Measurements from ENCODE around the gene DPF3.

Gene DPF3

DNA sequence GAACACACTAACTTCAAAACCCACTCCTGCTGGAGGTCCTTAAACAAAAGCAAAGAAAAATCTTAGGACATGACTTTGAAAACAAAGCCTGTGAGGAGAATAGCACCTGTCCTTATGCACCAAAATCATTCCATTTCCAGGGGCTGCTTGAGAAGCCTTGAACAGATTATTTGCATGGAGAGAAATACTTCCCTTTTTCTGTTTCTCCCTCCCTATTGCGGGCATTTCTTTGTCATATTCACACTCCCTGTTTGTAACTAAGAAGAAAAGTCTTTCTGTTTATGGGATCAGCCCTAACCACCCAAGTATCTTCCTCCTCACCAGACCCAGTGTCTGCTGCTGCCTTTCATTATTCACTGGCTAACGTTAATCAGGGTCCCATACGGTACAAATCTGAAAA lies 218.8 kb downstream of the DPF3 start:
- no peak for FAIRE-seq

DNA sequence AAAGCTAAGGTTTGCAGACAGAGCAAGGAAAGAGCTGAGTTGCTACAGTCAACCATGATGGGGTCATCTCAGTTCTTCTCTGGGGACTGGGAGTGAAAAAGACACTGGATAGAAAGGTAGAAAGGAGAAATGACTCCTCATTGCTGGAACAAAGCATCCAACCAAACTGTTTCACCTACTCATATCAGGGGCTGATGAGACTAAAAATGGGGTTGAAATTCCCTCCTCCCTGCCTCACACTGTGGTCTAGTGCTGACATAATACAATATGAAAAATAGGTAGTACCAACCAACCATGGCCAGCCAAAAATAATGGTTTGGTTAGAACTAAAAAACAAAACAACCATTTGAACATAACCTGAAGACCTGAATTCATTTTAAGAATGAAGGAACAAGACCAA lies 220.7 kb downstream of the DPF3 start:
- no peak for FAIRE-seq

DNA sequence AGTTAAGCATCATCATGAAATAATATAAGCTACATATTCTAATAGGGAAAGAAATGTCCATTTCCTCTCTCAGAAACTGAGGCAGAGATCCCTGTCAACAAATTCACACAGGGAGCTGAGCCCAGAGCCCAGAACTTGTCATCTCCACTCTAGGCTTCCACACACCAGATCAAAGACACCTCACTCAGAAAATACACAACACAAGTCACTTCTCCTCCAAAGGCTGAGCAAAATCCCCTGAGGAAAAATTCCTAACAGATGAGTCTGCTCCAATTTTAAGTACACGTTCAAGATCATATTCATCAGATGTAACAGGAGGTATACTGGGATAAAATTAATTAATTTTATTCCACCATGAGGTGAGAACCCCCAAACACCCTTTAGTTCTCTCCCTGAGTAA lies 227.3 kb downstream of the DPF3 start:
- FAIRE-seq = no peak

DNA sequence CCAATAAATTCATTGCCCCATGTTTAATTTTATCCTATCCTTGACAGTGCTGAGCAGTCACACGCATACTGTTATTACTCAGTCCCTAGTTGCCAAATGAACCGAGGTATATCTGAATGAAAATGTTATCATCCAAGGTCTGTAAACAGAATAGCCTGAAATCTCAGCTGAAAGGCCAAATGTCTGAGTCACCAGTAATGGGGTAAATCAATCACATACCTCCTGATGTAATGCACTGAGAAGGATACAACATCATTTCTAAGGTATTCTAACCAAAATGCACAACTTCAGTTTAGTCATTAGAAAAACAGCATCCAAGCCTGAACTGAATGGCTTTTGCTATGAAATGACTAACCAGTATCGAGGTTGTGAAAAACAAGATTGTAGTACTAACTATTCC lies 228.6 kb downstream of the DPF3 start:
- FAIRE-seq = no peak

DNA sequence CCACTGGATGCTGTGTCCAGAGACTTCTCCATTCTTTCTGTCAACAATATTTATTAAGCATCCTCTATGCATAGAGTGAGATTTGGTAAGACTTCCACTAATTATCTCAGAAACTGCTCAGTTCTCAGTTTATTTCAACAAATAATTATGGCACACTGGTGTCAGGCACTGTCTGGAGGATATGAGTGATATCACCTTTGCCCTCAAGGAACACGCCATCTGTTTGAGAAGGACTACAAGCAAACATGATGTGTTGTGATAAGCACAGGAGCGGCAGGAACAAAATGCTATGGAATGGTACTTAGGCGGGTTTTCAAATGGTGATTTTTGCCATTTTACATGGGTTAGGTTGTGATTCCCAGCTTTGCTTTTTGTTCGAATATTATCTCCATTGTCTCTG lies 229.2 kb downstream of the DPF3 start:
- FAIRE-seq = no peak

DNA sequence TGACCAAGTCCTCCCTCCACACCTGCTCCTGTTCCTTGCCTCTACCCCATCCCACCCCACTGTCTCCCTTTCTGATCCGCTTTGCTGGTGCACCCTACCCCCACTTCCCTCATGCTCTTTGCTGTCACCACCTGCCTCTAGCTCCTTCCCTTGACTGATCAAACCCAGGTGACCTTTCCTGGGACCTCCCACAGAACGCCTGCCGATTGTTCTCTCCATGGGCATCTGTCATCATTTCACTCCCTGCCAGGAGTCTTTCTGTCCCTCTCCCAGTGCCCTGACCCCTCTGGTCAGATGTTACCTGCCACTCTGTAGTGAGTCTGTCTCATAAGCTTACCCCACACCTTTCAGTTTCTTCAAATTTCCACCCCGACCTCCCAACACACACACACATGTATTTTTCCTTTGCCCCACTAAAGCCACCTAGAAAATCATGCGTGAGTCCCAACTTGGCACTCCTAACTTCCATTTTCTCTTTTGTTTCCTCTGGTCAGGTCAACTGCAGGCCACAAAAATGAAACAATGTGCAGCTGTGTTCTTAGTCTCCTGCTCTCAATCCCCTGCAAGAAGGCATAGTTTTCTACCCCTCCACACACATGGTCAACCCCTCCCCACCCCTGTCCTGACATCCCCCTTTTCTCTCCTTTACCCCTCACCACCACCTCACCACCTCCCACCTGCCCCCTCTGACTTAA lies 229.8 kb downstream of the DPF3 start:
- FAIRE-seq = no peak

DNA sequence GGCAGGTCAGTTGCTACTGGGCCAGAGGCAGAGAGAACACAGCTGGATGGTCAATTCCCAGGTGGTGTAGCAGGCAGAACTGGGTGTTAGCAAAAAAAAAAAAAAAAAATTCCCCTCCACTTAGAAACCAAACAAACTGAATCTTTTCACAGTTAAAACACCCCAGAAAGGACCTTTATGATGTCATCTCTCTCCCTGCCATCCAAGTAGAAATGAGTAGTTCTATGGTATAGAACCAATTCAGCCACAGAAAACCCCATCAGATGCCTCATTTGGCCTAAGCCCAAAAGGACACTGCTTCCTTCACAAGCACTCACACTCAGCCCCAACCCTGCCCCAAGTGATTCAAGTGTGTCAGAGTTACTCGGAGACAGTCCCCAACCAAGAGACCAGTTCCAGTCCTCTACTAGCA lies 230.8 kb downstream of the DPF3 start:
- FAIRE-seq = no peak

DNA sequence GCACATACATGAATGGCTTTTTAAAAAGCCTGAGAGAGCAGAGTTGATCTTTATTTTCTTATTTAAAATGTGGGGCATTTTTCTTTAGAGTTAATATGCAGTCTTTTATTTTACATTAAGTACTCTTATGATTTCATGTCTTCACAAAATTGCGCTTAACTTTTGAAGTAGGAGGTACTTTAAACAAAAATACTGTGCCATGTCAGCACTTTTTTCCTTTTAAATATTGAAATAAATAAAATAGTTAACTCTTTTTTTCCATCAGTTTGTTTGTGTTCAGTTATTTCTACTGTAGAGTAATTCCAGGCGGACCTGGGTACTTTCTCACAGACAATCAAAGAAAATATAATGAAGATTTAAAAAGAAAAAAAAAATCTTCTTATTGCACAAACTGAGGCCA lies 231.7 kb downstream of the DPF3 start:
- no peak for FAIRE-seq

DNA sequence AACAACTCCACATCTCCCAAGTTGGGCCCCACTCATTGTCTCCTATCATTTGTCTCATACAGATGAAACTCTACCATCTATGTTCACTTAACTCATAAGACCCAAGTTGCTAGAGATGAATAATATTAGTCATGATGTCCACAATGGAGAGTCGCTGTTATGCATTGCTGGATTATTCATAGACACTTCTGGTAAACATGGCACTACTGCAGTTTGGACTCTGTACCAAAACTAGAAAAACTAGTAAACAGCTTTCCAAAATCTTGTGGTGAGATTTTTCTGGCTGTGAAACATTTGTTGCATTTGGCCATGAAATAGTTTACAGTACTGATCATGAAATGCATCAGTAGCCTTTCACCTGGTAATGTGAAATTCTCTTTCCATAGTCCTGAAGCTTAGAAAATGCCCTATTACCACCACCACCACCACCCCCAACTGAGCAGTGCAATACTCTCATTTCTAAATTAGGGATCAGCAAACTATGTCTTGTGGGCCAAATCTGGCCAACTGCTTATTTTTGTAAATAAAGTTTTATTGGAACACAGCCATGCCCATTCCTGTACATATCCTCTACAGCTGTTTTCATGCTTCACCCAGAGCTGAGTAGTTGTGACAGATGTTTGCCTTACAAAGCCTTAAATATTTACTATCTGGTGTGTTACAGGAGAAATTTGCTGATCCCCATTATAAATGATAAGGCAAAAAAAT lies 236.5 kb downstream of the DPF3 start:
- no peak for FAIRE-seq

DNA sequence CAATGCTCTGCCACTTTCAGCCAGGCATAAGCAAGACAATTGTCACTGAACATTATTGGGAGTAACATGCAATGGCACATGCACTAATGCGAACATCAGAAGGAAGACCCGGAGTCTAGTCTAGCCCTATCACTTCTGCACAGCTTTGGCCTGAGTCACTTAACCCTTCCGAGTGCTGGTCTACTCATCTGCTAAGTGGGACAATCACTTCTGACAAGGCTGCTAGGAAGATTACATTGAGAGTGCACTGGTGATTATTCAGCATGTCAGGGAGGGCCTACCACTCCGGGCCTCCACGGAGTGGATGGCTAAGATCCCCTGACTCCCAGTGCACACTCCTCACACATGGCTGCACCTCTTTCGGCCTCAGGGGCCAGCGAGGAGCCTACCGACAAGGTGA lies 240.9 kb downstream of the DPF3 start:
- no peak for FAIRE-seq

DNA sequence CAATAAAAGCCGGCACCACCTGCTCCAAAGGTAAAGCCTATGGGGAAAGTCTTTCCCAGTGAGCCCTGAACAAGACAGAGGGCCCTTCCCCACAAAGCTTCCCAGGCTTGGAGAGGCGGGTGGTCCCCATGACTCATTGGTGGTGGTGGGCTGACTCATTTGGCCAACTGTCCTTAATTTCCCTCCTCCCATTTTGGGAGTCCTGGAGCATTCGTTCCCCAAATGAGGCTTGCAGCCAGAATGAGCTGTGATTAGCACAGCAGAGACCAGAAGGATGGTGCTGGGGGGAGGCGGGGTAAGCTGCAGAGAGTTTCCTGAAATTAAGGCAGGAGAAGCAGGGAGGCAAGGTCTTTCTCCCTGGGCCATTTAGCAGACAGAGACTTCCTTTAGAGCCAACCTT lies 241.7 kb downstream of the DPF3 start:
- no peak for FAIRE-seq

DNA sequence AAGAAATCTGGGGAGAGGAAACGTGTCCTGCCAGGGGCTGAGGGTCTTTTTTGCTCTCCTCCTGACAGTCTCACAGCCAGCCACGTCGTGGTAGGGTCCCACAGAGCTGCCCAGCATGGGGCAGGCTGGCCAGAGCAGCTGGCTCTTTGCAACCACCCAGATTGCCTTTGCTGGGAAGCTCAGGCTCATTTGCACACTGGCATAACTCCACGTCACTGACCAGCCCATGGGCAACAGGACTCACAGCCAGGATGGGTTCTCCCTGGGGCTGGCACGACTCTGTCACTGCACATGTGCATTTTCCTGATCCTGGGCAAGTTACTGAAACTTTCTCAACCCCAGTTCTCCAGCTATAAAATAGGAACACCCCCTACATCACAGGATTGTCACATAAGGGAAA lies 242.2 kb downstream of the DPF3 start:
- FAIRE-seq = no peak

DNA sequence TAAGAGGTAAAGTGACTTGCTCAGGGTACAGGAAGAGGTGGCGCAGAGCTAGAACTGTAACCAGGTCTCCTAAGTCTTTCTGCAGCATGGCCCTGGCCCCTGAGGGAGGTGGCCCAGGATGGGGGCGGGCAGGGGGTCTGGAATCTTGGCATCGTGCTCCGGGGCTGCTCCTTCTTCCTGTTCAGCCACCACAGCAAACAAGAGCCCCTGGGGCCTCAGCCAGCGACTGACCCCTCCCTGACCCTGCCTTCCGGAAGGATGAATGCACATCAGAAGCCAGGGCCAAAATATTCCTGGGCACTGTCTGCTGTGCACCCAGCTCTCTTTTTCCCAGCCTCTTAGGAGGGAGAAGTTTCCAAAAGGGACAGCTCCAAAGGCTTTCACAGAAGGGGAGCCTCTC lies 242.8 kb downstream of the DPF3 start:
- no peak for FAIRE-seq

DNA sequence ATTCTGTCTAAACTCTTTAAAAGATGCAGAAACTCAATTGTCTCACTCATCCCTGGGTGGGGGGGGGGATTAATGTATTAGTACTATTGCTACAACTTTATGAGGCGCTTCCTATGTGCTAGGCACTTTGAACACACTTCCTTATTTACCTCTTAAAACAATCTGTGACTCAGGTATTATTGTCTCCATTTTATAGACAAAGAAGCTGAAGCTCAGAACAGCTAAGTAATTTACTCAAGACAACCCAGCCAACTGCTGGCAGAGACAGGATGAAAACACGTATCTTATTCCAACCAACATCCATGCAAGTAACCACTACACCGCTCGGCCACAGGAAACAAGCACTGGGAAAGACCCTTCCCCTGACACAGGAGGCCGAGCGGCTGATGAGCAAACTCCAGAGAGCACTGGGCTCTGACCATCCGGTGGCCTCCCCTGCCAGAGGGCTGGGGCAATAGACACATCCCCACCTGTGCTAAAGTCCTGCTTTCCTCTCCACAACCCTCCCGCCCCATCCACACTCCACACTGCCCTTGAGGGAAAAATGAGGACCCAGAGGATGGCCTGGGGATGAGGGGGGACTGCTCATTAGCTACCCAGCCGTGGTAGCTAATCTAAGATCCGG lies 244.2 kb downstream of the DPF3 start:
- no peak for FAIRE-seq

DNA sequence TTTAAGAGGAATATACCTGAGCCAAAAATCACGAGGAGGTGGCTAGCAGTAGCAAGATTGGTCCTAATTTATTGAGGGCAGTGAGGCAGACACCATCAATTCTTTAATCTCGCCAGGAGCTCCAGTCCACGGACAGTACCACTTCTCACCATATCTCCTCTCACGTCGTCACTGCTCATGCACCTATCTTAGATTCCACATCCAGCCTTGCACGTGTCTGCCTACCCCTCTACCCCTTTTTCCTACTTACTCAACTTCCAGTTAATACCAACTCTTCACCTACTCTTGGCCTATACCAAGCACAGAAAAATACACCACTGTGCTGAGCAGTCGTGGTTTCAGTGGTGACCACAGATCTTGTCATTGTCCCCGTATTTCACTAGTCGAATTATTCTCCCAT lies 246.1 kb downstream of the DPF3 start:
- no peak for FAIRE-seq

DNA sequence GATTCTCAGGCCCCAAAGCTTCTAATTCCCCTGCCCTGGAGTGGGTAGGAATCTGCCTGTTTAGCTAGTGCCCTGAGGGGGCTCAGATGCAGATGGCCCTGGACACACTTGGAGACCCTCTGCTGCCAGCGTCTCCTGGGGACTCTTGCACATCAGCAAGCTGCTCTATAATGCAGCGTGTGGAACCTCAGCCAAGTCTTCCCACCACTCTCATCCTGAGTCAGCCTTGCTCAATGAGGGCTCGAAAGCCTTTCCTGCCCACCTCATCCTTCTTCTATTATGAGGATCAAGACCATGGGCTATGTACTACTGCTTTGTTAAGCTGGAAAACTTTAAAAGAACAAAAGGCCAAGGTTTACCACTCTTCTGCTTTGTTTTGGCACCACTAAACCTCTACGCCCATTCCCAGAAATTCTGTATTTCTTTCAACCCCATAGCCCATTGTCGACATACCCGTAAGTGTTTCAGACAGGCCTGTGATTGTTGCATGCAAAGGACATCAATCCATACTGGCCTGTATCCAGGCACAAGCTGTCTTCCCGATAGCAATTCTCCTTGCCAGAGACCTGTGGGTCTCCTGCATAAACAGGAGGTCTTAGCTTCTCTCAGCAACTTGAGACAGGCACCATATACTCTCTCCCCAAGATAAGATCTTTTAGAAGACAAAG lies 246.9 kb downstream of the DPF3 start:
- no peak for FAIRE-seq

DNA sequence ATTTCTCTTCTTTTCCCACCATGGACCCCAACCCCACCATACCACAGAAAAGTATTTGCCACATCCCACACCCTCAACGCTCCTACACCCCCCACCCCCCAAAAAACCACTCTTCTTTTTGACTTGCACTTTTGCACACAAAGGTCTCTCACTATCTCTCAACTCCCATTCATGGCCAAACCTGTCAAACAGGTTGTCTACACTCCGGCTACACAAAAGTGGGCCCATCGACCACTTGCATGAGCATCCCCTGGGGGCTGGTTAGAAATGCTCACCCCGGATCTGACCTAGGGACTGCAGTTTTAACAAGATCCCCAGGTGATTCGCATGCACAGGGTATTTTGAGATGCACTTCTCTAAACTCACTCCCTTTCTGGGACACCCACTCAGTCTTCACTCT lies 248.2 kb downstream of the DPF3 start:
- FAIRE-seq = no peak

DNA sequence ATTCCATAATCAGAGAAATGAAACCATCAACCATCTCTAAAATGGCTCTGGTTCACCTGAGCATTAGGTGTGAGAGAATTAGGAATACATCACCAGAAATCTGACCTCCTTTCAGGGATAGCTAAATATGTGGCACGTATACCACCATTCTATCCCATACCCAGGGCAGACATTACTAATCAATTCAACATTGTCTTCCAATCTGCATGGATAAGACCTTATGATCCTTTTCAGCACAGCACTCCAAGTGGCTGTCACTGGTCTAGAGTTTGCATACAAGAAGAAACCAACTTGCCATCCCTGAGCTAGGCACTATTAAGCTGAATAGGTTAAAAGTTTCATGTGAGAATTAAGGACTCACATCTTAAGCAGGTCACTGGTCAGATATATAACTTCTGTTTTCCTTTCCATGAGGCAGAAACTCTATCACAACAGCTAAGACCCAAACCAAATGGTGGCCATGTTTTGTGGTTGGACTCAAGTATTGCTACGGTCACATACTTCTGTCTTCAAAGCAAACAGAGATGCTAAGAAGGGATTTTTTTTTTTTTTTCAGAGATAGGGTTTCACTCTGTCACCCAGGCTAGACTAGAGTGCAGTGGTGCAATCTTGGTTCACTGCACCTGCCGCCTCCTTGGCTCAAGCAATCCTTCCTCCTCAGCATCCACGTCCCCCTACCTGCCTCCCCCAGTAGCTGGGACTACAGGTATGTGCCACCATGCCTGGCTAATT lies 249.0 kb downstream of the DPF3 start:
- no peak for FAIRE-seq

DNA sequence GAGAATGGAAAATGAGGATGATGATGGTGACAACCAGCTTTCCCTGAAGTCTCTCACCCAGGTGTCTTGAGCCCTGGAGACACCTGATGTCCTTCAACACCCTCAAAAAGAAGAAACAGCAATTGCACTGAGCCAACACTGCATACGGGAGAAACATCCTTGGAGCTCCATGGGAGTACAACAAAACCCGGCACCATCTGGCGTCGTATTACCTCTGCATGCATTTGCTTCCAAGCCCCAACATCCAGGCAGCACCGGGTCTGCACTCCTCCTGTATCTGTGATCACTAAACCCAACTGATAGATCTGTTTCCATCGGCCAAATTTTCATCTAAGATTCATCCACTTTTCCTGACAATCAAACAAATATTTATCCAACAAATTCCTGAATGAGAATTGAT lies 249.9 kb downstream of the DPF3 start:
- no peak for FAIRE-seq

DNA sequence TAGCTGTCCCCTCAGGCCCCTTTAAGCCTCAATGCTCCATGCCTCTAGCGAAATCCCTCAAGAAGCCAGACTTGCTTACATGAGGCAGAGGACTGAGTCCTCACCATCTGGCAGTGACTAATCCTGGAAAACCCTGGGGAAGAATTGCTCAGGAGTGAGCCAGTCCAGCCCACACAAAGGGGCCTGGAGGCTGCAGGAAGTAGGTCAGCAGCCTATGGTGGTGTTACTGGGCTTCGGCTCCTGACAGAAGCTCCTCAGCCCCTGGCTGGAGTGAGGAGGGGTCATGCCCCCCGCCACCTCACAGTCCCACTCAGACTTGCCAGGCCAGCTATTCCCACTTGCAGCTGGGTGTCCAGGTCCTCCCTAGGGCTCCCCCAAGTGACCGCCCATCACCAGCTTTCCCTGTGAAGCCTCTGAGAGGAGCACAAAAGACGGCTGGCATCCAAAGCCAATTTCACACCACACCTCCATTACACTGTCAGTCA lies 250.5 kb downstream of the DPF3 start:
- FAIRE-seq = no peak

DNA sequence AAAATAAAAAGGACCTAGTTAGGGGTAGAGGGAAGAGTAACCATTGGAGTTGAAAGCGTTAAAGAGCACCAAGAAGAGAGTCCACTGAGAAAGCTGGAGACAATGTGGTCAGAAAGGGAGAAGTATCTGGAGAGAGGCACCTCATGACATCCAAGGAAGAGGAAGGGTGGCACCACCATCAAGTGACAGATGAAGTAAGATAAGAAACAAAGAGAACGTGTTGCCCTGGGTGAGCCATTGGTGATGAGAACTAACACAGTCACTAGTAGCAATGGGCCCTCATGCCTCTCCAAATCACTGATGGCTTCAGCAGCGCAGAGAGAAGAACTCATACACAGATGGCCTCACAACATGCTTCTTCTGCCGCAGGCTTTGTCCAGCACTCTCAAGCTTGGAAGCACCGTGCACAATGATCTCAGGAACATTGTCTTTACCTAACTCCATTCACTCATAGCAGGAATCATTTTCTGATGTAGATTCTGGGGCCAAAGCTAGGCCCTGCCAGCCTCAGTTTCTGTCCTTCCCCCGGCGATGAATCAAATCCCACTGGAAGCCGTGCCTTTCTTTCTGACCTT lies 252.9 kb downstream of the DPF3 start:
- no peak for FAIRE-seq

DNA sequence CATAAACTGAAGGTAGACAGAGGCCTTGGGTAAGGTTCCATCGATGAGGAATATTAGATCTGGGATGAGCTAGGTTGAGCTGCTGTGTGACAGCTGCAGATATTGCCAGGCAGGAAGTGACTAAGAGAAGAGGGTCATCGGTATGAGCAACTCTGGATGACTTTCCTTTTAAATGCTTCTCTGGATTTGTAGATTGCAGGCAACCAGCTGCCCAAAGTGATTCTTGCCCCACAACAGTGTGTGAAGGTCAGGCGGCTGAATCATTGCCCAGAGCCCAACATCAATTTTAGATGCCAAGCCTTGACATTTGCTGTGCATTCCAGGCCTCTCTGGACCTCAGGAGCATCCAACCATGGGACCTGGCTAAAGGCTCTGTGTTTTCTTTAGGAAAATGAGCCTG lies 255.9 kb downstream of the DPF3 start:
- FAIRE-seq = no peak

DNA sequence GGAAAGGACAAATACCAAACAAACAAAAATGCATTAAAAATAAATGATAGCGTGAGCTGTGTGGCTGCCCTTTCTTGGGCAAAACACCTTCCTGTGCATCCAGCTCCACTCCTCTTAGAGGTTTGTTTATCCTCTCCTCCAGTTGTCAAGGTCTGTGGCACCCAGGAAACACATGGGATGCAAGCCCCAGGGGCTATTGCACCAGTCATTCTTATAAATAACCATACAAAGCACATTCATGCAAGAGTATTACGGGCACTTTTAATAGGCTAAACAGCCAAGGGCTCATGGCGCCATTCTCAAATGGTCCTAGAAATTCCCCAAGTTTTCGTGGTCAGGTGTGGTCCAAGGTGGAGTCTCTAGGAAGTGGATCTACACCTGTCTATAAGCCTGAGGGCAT lies 257.0 kb downstream of the DPF3 start:
- FAIRE-seq = no peak

Measured in endometrium (tissue), 2 donors.